SK-N-SH (cell line): ENCODE results near the gene CDC42EP3. TPM values are rescaled to one million over a fixed set of nuclear protein-coding genes. Genes with fewer than 3 reads are reported as not detected.

Source experiments
- CTCF ChIA-PET: fragments of 300-600, 350-600 bp; formaldehyde crosslinking; extraction: SDS; loops from one replicate; lab custom pipeline; 2021; lab: Yijun Ruan, JAX
- POLR2A ChIA-PET: fragments of 350-600 bp; sonication (Branson Sonifier 250); formaldehyde crosslinking; extraction: SDS; loops from one replicate; lab custom pipeline; 2020; ENCODE audit warnings: antibody characterized with exemption, inconsistent platforms; lab: Yijun Ruan, JAX
- DNase-seq: peaks from one replicate; pipeline ENCODE4 v3.0.0; 2012
- H2AFZ ChIP-seq: fragments of 200-600 bp; sonication (generic); 2 replicates; pipeline ENCODE4 v1.8.1; 2016; ENCODE audit warnings: antibody characterized with exemption, mild to moderate bottlenecking, low read depth
- H3F3A ChIP-seq: fragments of 200-600 bp; sonication (generic); replicated peaks from 2 replicates; pipeline ENCODE3; 2016; ENCODE audit warnings: antibody characterized with exemption, mild to moderate bottlenecking; ENCODE audit not compliant: insufficient read depth
- H3K27ac ChIP-seq, 2 experiments: fragments of 200-500 bp in 1 of 2; fragments of 200-600 bp in 1 of 2; sonication (Bioruptor generic) in 1 of 2; sonication (generic), shearing (Covaris generic) in 1 of 2; 2 replicates each; pipeline versions ENCODE4 v1.5.1 to v1.6.1; 2014 to 2016; ENCODE audit warnings: low read depth in 2 of 2, inconsistent platforms in 1 of 2, low read length in 1 of 2, mild to moderate bottlenecking in 1 of 2, mixed read lengths in 1 of 2
- H3K27me3 ChIP-seq: fragments of 200-600 bp; sonication (generic), shearing (Covaris generic); 2 replicates; pipeline ENCODE4 v1.6.1; 2016; ENCODE audit warnings: mixed run types; ENCODE audit not compliant: insufficient read depth
- H3K36me3 ChIP-seq, 2 experiments: fragments of 200-500 bp in 1 of 2; fragments of 200-600 bp in 1 of 2; sonication (Bioruptor generic) in 1 of 2; sonication (generic) in 1 of 2; replicated peaks in 1 of 2; 2 replicates each; pipeline versions ENCODE3 to v1.5.1; 2014 to 2016; ENCODE audit warnings: low read length in 1 of 2, mild to moderate bottlenecking in 1 of 2; ENCODE audit not compliant: insufficient read depth in 2 of 2, control insufficient read depth in 1 of 2
- H3K4me1 ChIP-seq, 2 experiments: fragments of 200-500 bp in 1 of 2; fragments of 200-600 bp in 1 of 2; sonication (Bioruptor generic) in 1 of 2; sonication (generic), shearing (Covaris generic) in 1 of 2; 2 replicates each; pipeline versions ENCODE4 v1.5.1 to v1.6.1; 2014 to 2016; ENCODE audit warnings: low read depth in 1 of 2, low read length in 1 of 2, mixed run types in 1 of 2; ENCODE audit not compliant: insufficient read depth in 2 of 2, control insufficient read depth in 1 of 2
- H3K4me2 ChIP-seq: fragments of 200-600 bp; sonication (generic), shearing (Covaris generic); 2 replicates; pipeline ENCODE4 v1.6.1; 2017; ENCODE audit warnings: mixed run types
- H3K4me3 ChIP-seq, 2 experiments: fragments of 200-500 bp in 1 of 2; fragments of 200-600 bp in 1 of 2; sonication (Bioruptor generic) in 1 of 2; sonication (generic), shearing (Covaris generic) in 1 of 2; 2 replicates each; pipeline versions ENCODE4 v1.5.1 to v1.8.1; 2014 to 2016; ENCODE audit warnings: low read depth in 2 of 2, inconsistent platforms in 1 of 2, low read length in 1 of 2, mild to moderate bottlenecking in 1 of 2, mixed read lengths in 1 of 2, moderate library complexity in 1 of 2
- H3K79me2 ChIP-seq: fragments of 200-600 bp; sonication (generic); 2 replicates; pipeline ENCODE4 v1.8.1; 2017; ENCODE audit warnings: mild to moderate bottlenecking; ENCODE audit not compliant: insufficient read depth
- H3K9ac ChIP-seq: fragments of 200-600 bp; sonication (generic); 2 replicates; pipeline ENCODE4 v1.6.1; 2017; ENCODE audit warnings: mixed run types
- H3K9me2 ChIP-seq: fragments of 200-600 bp; sonication (generic); 2 replicates; pipeline ENCODE4 v1.6.1; 2017; ENCODE audit warnings: mixed run types
- H3K9me3 ChIP-seq: fragments of 200-600 bp; sonication (generic); 2 replicates; pipeline ENCODE4 v1.6.1; 2017; ENCODE audit warnings: mixed run types, mild to moderate bottlenecking, moderate library complexity
- H4K20me1 ChIP-seq: fragments of 200-600 bp; sonication (generic); 2 replicates; pipeline ENCODE4 v1.6.1; 2017; ENCODE audit warnings: mild to moderate bottlenecking, mixed run types; ENCODE audit not compliant: insufficient read depth
- CHD2 ChIP-seq: fragments of 150-350 bp; IDR thresholded peaks from 2 replicates; pipeline ENCODE4 v1.6.1; 2018; ENCODE audit warnings: low read length; ENCODE audit not compliant: partially characterized antibody
- ELF1 ChIP-seq: IDR thresholded peaks from 2 replicates; pipeline ENCODE4 v1.4.0; 2012
- EZH2phosphoT487 ChIP-seq: fragments of 200-600 bp; sonication (generic); IDR thresholded peaks from 2 replicates; pipeline ENCODE4 v1.6.1; 2017; ENCODE audit warnings: low read depth, mixed run types, mild to moderate bottlenecking, antibody characterized with exemption, moderate library complexity, borderline replicate concordance
- FOSL2 ChIP-seq: IDR thresholded peaks from 2 replicates; pipeline ENCODE4 v1.4.0; 2012; ENCODE audit warnings: low read depth, mild to moderate bottlenecking, moderate library complexity, borderline replicate concordance
- GATA2 ChIP-seq: sonication (generic); formaldehyde crosslinking; IDR thresholded peaks from 2 replicates; pipeline ENCODE4 v1.5.0; 2020; ENCODE audit warnings: mild to moderate bottlenecking, missing genetic modification reagents
- IRF3 ChIP-seq: fragments of 150-350 bp; IDR thresholded peaks from 2 replicates; pipeline ENCODE4 v1.6.1; 2016; ENCODE audit warnings: mild to moderate bottlenecking, low read depth, low read length
- JUND ChIP-seq: IDR thresholded peaks from 2 replicates; pipeline ENCODE4 v1.4.0; 2012
- MEF2A ChIP-seq: IDR thresholded peaks from 2 replicates; pipeline ENCODE4 v1.4.0; 2012; ENCODE audit warnings: low read depth, borderline replicate concordance
- MXI1 ChIP-seq: IDR thresholded peaks from 2 replicates; pipeline ENCODE4 v1.6.1; 2012; ENCODE audit warnings: mild to moderate bottlenecking, low read depth, low read length, improper control_type of control experiment
- NFIC ChIP-seq: IDR thresholded peaks from 2 replicates; pipeline ENCODE4 v1.4.0; 2012; ENCODE audit warnings: borderline replicate concordance
- NRF1 ChIP-seq: IDR thresholded peaks from 2 replicates; pipeline ENCODE4 v1.6.1; 2012; ENCODE audit warnings: low read depth, mild to moderate bottlenecking, low read length
- PBX3 ChIP-seq: IDR thresholded peaks from 2 replicates; pipeline ENCODE4; 2012
- POLR2AphosphoS5 ChIP-seq: IDR thresholded peaks from 2 replicates; pipeline ENCODE4 v1.6.1; 2012; ENCODE audit warnings: low read depth, low read length
- RAD21 ChIP-seq: IDR thresholded peaks from 2 replicates; pipeline ENCODE4 v1.6.1; 2012; ENCODE audit warnings: mild to moderate bottlenecking, low read length
- RFX5 ChIP-seq: IDR thresholded peaks from 2 replicates; pipeline ENCODE4 v1.6.1; 2012; ENCODE audit warnings: mild to moderate bottlenecking, improper control_type of control experiment, low read length
- SIN3A ChIP-seq: IDR thresholded peaks from 2 replicates; pipeline ENCODE4 v1.6.1; 2012; ENCODE audit warnings: low read depth, mild to moderate bottlenecking, low read length, moderate library complexity, borderline replicate concordance
- TAF1 ChIP-seq: IDR thresholded peaks from 2 replicates; pipeline ENCODE4 v1.6.1; 2012; ENCODE audit warnings: low read depth, mild to moderate bottlenecking, low read length, moderate library complexity, borderline replicate concordance
- TCF12 ChIP-seq: IDR thresholded peaks from 2 replicates; pipeline ENCODE4 v1.4.0; 2012
- YY1 ChIP-seq: IDR thresholded peaks from 2 replicates; pipeline ENCODE4 v1.4.0; 2012; ENCODE audit warnings: low read depth, mild to moderate bottlenecking
- WGBS: methylation state at CpG from one replicate; pipeline ENCODE4 v1.1.6; 2017; ENCODE audit warnings: low lambda C conversion rate; 5-methylcytosine and 5-hydroxymethylcytosine counted together
- polyA plus RNA-seq, 3 experiments: library from polyadenylated mRNA; depleted of rRNA; stranded (reverse); fragments of >200 nt; gene quantifications; 2 replicates each; pipeline ENCODE4 v1.2.3, GENCODE V29; 2012

CDC42EP3 gene
- polyA plus RNA-seq, 1 of the 3 experiments (the other 2 are of a cell fraction): 87.5 TPM

GRCh38 chr2:37621199-37621598 is 50.2 kb downstream of the CDC42EP3 start (continued):
- TF ChIP-seq IRF3: no peak
- no peak for TF ChIP-seq TAF1
- TF ChIP-seq NFIC: no peak
- TF ChIP-seq CHD2: no peak

- H3K27ac ChIP-seq: no peak overlapping the region
- no peak for TF ChIP-seq NRF1
- no peak for TF ChIP-seq SIN3A
- no peak for TF ChIP-seq RFX5
- no peak for TF ChIP-seq RAD21
- TF ChIP-seq MXI1: no peak
- TF ChIP-seq POLR2AphosphoS5: no peak
- no peak for TF ChIP-seq PBX3
- H2AFZ ChIP-seq: no peak overlapping the region
These were observed 51.5 kb downstream of the CDC42EP3 start for GRCh38 chr2:37619959-37620300.

GRCh38 chr2:37619230-37619958 is 52.0 kb downstream of the CDC42EP3 start:
- Histone ChIP-seq H3K36me3 (no peaks in the 10 kb centered on the region), H3K9me3 (no peaks in the 10 kb centered on the region), H3K9ac (no peak overlapping the region), H3K27ac (no peak overlapping the region), H3F3A (peaks cover 4% of the 10 kb centered on the region), H3K79me2 (no peaks in the 10 kb centered on the region), H4K20me1 (no peaks in the 10 kb centered on the region), H3K4me3 (no peak overlapping the region), H3K27me3 (no peaks in the 10 kb centered on the region), H3K4me2 (no peak overlapping the region), H3K9me2 (no peaks in the 10 kb centered on the region), H3K4me1 (peaks cover 2 to 4% of the 10 kb centered on the region in 2 experiments; a peak in 2 of 4 replicates), H2AFZ (no peak overlapping the region)
- no peak for TF ChIP-seq GATA2 (CRISPR knock-in tag)
- TF ChIP-seq MEF2A: no peak
- no peak for TF ChIP-seq IRF3
- TF ChIP-seq ELF1: no peak
- TF ChIP-seq MXI1: no peak
- no peak for TF ChIP-seq JUND
- no peak for TF ChIP-seq EZH2phosphoT487
- no peak for TF ChIP-seq FOSL2
- no peak for TF ChIP-seq TCF12
- no peak for TF ChIP-seq POLR2AphosphoS5
- TF ChIP-seq RFX5: no peak
- no peak for TF ChIP-seq YY1
- no peak for TF ChIP-seq SIN3A
- WGBS: 80% methylated on average over 7 of the region's 7 CpGs
- POLR2A ChIA-PET: no interaction called here
- CTCF ChIA-PET: interaction anchor here (0.7 to 3.9 kb wide), 11 partner anchors 9 to 258 kb away, joined by 3 to 17 read pairs (median 3); no protein-coding TSS in a partner anchor
- DNase-seq: no peak

More at GRCh38 chr2:37619959-37620300, 51.5 kb downstream of the CDC42EP3 start:
- no peaks in the 10 kb centered on the region for H4K20me1 ChIP-seq
- ChIA-PET POLR2A (no interaction called here), CTCF (interaction anchor here (0.6 to 3.9 kb wide), 9 partner anchors 9 to 257 kb away, joined by 3 to 17 read pairs (median 4); no protein-coding TSS in a partner anchor)
- no peaks in the 10 kb centered on the region for H3K79me2 ChIP-seq
- H3K4me1 ChIP-seq: peaks cover 0 to 4% of the 10 kb centered on the region in 2 experiments; a peak in 1 of 4 replicates
- no peaks in the 10 kb centered on the region for H3K27me3 ChIP-seq
- no peak overlapping the region for H3K4me2 ChIP-seq
- H3K9ac ChIP-seq: no peak overlapping the region
- no peak overlapping the region for H3K4me3 ChIP-seq
- no peaks in the 10 kb centered on the region for H3K9me3 ChIP-seq
- H3K36me3 ChIP-seq: no peaks in the 10 kb centered on the region
- DNase-seq: no peak
- peaks cover 9% of the 10 kb centered on the region for H3F3A ChIP-seq
- no peaks in the 10 kb centered on the region for H3K9me2 ChIP-seq
